ENCODE data around the gene XRRA1. TPM values are rescaled to one million over a fixed set of nuclear protein-coding genes. Genes with fewer than 3 reads are reported as not detected.
"Not testable (repeated sequence)": the region's sequence is repeated elsewhere in the genome, so short reads cannot be mapped to it uniquely, and the experiment has no call there.

Gene XRRA1
- total RNA-seq, 1 donor from 2014 or later = 50.5 TPM

- Mint-ChIP-seq H3K27me3 (no peaks in the 10 kb centered on the region), H3K4me3 (no peak overlapping the region), H3K4me1 (no peaks in the 10 kb centered on the region), H3K36me3 (ENCODE audit: low read depth) (peaks cover 96% of the 10 kb centered on the region), H3K9me3 (peaks cover 37% of the 10 kb centered on the region), H3K27ac (no peak overlapping the region)
- ATAC-seq (ENCODE audit: low read depth) (no peak), DNase-seq (no peak)
- POLR2A ChIA-PET = no interaction called here
- TF ChIP-seq, protein P1, sequence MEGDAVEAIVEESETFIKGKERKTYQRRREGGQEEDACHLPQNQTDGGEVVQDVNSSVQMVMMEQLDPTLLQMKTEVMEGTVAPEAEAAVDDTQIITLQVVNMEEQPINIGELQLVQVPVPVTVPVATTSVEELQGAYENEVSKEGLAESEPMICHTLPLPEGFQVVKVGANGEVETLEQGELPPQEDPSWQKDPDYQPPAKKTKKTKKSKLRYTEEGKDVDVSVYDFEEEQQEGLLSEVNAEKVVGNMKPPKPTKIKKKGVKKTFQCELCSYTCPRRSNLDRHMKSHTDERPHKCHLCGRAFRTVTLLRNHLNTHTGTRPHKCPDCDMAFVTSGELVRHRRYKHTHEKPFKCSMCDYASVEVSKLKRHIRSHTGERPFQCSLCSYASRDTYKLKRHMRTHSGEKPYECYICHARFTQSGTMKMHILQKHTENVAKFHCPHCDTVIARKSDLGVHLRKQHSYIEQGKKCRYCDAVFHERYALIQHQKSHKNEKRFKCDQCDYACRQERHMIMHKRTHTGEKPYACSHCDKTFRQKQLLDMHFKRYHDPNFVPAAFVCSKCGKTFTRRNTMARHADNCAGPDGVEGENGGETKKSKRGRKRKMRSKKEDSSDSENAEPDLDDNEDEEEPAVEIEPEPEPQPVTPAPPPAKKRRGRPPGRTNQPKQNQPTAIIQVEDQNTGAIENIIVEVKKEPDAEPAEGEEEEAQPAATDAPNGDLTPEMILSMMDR (IDR thresholded peaks at IDR 0.05) = no peak
- CTCF ChIA-PET = no interaction called here
- intact Hi-C loops (cut with micrococcal nuclease) = no loop called here
These were observed 122.0 kb downstream of the XRRA1 start for GRCh38 chr11:74826901-74827300.

- CTCF ChIA-PET; H3K4me1 Mint-ChIP-seq; POLR2A ChIA-PET; H3K27me3 Mint-ChIP-seq; H3K27ac Mint-ChIP-seq; ATAC-seq (ENCODE audit: low read depth); intact Hi-C loops (cut with micrococcal nuclease); DNase-seq; H3K4me3 Mint-ChIP-seq: not testable (repeated sequence)
- peaks cover 37% of the 10 kb centered on the region for H3K9me3 Mint-ChIP-seq
- peaks cover 94% of the 10 kb centered on the region for H3K36me3 Mint-ChIP-seq (ENCODE audit: low read depth)
These were observed 123.3 kb downstream of the XRRA1 start for GRCh38 chr11:74825596-74825995.

DNA sequence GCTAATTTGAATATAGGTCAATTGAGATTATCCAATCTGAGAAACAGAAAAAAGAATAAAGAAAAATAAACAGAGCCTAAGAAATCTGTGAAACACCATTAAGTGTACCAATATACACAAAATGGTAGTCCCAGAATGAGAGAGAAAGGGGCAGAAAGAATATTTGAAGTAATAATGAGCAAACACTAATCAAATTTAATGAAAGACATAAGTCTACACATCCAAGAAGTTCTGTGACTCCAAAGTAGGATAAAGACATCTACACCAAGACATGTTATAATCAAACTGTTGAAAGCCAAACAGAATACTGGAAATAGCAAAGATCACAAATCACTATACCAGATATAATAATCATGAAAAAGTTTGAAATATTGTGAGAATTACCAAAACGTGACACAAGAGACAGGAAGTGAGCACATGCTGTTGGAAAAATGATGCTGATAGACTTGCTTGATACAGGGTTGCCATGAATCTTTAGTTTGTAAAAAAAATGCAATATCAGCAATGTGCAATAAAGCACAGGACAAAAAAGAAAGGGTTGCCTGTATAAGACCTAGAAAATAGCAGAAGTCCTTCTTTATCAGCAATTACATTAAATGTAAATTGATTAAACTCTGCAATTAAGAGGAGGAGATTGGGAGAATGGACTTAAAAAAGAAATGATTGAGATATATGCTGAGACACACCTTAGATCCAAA, 124.5 kb downstream of the XRRA1 start:
- TF ChIP-seq, protein P1 (IDR thresholded peaks at IDR 0.05) = no peak
- H3K9me3 Mint-ChIP-seq = peaks cover 34% of the 10 kb centered on the region
- no peak overlapping the region for H3K27ac Mint-ChIP-seq
- no peak overlapping the region for H3K4me3 Mint-ChIP-seq
- no peak for DNase-seq
- intact Hi-C loops (cut with micrococcal nuclease) = no loop called here
- ATAC-seq (ENCODE audit: low read depth) = no peak
- no peaks in the 10 kb centered on the region for H3K4me1 Mint-ChIP-seq
- POLR2A ChIA-PET = no interaction called here
- no peaks in the 10 kb centered on the region for H3K27me3 Mint-ChIP-seq
- peaks cover 94% of the 10 kb centered on the region for H3K36me3 Mint-ChIP-seq (ENCODE audit: low read depth)
- CTCF ChIA-PET = no interaction called here

DNA sequence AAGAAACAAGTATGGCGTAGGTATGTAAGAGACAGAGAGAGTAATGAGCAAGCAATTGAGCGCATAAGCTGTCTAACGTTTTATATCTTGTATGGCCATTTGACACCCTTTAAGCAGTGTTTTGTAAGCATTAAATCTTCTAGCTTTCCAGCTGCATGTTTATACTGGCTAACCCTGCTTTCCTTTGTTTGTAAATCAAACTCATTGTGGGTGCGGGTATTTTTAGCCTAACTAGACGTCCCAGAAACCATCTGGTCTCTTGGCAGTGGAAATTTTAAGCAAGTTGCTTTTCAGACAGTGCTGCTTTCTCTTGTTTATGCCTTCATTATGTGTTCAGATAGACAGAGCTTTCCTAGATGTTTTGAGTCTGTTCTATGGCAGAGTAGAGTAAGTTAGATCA, 126.7 kb downstream of the XRRA1 start:
- H3K9me3 Mint-ChIP-seq = peaks cover 23% of the 10 kb centered on the region
- peaks cover 1% of the 10 kb centered on the region for H3K4me1 Mint-ChIP-seq
- ChIA-PET CTCF (no interaction called here), POLR2A (interaction anchor here (0.7 kb wide), 2 partner anchors 39 to 1733 kb away, joined by 3 to 4 read pairs; no protein-coding TSS in a partner anchor)
- DNase-seq (no peak), ATAC-seq (ENCODE audit: low read depth) (no peak)
- TF ChIP-seq, protein P1 (IDR thresholded peaks at IDR 0.05) = no peak
- H3K27me3 Mint-ChIP-seq = no peaks in the 10 kb centered on the region
- intact Hi-C loops (cut with micrococcal nuclease) = no loop called here
- no peak overlapping the region for H3K4me3 Mint-ChIP-seq
- peaks cover 94% of the 10 kb centered on the region for H3K36me3 Mint-ChIP-seq (ENCODE audit: low read depth)
- H3K27ac Mint-ChIP-seq = no peak overlapping the region

GRCh38 chr11:74820763-74821162, 128.1 kb downstream of the XRRA1 start:
- no peak overlapping the region for H3K27ac Mint-ChIP-seq
- TF ChIP-seq, protein P1 (IDR thresholded peaks at IDR 0.05) = no peak
- intact Hi-C loops (cut with micrococcal nuclease) = no loop called here
- peaks cover 18% of the 10 kb centered on the region for H3K9me3 Mint-ChIP-seq
- no peaks in the 10 kb centered on the region for H3K27me3 Mint-ChIP-seq
- ATAC-seq (ENCODE audit: low read depth) (no peak), DNase-seq (no peak)
- no peak overlapping the region for H3K4me3 Mint-ChIP-seq
- peaks cover 5% of the 10 kb centered on the region for H3K4me1 Mint-ChIP-seq
- CTCF ChIA-PET = no interaction called here
- POLR2A ChIA-PET = no interaction called here
- H3K36me3 Mint-ChIP-seq (ENCODE audit: low read depth) = peaks cover 94% of the 10 kb centered on the region

Data from activated B cell treated with CpG ODN at 0.5 μM for 24 hours (primary cell).